ENCODE data around the gene SDHAF3.

- no peak for TF ChIP-seq CTCF (IDR thresholded peaks at IDR 0.05; ENCODE audit: poor library complexity, severe bottlenecking)
- TF ChIP-seq EP300 (conservative IDR thresholded peaks at IDR 0.05; ENCODE audit: poor library complexity, severe bottlenecking) = no peak
These were observed 49.7 kb downstream of the SDHAF3 start for GRCh38 chr7:97167176-97167575.
